ENCODE results near the gene NTNG1.

The NTNG1 gene

DNA sequence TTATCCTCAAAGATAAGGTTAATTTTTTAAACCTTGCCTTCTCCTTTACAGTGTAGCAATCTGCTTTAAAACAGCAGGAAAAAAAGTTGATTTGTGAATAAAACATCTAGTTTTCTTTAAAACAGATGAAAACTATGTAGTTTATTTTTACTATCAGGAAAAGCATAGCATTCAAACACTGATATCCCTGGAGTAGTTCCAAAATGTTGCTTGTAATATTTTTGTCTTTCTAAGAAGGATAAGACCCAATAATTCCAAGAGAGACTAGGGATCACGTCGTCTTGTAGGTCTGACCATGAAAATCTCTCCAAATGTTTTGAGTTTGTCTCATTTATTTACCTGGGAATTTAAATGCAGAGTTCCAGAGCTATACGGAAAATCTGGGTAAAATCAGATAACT lies 204.0 kb downstream of the NTNG1 start:
- DNase-seq: no peak

DNA sequence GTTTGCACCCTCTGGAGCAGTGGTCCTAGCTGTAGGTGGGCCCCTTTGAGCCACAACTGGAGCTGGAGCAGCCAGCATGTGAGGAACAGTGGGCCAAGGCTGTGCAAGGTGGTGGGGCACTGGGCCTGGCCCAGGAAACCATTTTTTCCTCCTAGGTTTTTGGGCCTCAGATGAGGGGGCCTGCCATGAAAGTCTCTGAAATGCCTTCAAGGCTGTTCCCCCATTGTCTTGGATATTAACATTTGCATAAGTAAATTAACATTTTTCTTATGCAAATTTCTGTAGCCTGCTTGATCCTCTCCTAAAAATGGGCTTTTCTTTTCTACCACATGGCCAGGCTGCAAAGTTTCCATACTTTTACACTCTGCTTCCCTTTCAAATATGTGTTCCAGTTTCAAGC lies 212.0 kb downstream of the NTNG1 start:
- DNase-seq: no peak

DNA sequence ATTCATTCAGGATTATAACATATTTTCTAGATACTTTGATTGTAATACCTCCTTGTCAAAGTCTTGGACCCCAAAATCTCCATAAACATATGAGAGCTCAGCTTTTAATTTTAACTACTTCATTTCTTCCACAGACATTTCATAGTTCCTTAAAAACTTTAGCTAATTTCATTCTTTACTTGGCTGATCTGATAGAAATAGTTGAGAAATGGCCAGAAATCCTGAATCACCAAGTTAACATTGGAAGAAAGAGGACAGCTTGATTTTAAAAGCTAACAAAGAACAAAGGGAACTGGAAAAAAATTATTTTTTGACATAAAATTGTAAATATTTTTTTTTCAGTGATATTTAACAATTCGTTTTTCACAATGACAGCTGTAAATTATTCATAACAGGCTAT lies 216.5 kb downstream of the NTNG1 start:
- DNase-seq: no peak

DNA sequence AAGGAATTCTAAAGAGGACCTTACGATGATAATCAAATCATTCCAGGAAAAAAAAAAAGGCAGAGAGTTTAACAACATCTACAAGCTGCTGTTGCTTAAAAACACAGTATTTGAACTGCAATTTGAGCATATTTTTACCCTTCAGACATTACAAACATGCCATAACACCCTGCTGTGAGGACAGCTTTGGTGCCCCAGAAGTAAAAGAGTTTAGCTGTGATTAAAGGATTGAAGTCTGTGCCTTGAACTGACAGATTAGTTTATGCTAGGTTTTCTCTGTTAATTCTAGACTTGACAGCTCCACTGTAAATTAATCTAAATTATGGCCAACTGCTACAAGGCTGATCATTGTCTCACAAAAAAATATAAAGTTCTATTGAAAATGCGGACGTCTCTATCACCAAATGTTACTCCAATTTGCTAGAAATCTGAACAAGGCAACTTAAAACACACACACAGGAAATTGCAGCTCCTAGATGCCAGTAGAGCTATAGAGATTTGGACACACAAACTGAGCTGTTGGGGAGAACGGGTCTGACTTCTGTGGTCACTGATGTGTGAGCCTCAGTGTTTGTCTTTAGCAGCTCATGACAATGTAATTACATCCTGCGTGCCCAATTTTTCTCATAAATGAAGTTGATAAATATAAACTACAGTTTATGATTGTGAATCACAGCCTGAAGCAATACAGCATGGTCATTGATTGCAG lies 217.9 kb downstream of the NTNG1 start:
- DNase-seq: no peak

DNA sequence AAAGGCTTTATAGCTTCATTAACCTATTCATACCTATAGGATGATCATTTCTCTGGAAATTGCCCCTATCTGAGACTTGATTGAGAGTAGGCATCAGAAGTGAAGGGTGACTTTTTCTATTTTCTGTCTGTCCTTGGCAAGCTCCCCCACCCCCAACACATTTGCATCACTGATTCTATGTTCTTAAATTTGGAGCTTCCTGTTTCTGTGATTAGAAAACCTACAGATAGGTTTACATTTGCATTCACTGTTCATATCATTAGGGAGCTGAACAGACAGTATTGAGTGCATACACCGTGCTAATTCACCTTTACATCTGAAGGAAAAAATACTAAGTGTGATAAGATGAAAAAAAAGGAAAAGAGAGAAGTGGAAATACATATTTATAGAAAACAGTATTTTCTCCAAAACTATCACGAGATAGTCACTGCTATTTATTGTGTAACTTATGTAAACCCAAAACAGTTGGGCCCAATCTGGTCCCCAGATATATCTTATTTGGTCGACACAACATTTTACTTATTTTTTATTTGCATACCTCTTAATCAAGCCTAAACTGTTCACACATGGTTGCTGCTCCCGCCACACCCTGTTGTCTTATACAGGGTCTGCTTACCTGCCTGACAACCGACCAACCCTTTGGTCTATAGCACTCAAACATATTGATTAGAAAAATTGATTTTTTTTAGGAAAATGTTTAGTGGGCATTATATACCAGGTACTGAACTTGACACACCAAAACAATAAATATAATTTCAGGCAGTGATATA lies 218.8 kb downstream of the NTNG1 start:
- DNase-seq: no peak

DNA sequence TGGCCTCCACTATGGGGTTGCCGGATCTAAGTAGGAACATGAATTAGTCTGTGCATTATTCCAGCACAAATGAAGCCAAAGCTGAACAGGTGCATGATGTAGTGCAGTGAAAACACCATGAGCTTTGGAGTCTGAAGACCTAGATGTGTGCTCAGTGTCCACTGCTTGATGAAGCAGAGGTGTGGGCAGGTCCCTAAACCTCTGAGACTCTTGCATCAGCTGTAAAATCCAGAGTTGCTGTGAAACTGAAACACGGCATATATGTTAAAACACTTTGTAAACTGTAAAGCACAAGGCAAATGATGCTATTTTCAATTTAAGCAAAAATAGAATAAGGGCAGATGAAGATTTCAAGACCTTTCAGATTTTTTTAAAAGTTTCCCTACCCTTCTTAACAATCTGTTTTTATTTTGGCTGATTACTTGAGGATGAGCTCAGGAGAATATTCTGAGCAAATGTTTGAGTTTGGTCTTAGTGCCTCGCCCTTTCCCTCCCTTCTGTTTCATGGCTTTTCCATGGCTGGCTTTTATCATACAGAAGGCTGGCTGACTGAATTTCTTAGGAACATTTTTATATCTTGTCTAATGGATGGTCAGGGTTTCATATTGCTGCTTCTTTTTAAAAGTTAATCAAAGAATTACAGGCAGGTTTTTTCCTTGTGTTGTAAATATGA lies 221.8 kb downstream of the NTNG1 start:
- no peak for DNase-seq

DNA sequence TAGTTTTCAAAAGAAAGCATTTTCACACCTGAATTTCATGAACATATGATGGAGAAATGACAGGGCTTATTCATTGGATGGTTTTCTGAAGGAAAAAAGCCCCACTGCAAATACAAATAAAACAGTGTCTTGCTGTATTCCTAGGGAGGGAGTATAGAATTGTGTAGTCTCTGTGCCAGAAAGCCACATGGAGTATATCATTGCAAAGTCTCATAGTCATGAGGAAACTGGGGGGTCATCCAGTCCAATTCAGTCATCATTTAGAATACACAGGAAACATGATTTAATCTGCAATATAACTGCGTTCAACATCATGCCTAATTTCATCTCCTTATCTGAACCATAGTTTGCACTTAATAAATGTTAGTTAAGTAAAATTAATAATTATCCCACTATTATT lies 222.3 kb downstream of the NTNG1 start:
- DNase-seq: no peak

DNA sequence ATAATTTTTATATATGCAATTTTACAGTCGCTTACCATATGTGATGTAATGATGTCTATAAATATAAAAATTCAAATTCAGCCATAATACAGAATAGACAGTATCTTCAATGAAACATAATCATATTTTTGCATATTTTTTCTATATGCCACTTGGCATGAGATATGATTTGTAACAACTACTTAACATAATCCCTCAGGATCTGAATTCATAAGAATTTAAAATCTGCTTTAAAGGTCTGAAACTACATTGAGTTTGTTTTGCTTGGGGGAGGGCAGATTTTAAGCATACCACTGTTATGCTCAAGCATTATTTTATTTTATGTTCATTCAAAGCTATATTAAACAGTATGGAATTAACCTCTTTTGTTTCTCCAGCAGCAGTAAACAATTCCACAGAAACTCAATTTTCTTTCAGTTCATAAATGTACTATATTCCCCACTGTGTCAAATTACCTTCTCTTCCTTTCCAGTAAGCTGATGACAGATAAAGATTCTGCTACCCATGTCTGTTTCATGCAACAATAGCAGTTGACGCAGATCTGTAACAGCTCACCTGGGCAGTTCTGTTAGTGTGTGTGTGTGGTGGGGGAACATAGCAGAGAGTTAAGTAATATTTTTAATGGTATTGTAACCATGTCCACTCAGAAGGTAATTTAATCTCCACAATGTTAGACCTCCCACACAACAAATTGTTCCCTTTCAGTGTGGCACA lies 224.8 kb downstream of the NTNG1 start:
- no peak for DNase-seq

DNA sequence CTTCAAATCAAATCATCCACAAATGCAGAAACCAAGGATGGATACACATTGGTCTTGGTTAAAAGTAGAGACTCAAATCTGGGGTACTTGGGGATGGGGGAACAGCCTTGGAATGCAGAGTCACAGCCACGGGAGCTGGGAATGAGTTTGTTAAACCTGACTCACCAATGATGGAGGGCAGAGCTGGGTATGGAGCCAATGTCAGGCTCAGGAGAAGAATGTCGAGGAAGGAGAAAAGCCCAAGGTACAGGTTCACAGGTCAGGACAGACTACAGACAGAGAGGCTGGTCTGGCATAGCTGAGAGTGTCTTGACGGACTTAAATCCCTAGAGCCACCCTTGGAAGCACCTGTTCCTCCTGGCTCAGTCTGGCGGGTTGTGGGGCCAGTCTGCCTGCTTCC lies 237.6 kb downstream of the NTNG1 start:
- DNase-seq: no peak

DNA sequence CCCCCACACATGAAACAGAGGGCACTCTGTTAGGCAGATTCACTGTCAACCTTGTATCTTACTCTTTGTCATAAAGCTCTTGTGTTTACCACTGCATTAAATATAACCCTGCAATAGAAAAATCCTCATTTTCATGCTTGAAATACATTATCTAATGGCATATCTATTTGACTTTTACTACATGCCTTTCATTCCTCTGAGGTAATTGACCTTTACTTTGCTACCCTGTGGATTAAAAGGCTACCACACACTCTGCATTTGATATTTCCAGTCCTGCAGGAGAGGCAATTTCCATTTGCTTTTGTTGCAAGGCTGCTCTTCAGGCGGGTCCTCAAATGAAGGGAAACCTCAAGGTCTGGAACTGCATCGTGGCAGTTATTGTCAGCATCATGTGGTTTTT lies 238.0 kb downstream of the NTNG1 start:
- DNase-seq: no peak

DNA sequence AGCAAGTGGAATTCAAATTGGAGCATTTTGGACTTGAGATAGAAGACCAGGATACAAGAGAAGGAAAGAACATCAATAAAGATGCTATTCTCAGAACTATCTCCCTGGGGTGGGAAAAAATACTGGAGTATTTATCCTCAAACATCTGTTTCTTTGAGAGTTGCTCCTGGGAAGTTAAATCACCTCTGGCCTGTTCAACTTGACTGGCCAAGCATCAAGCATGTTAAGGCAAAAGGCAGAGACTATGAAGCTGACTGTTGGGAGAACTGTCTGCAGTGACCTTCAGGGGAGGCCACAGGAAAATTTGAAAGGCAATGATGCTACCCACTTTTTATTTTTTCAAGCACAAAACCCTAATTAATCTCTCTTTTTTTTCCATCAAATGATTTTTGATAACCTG lies 239.0 kb downstream of the NTNG1 start:
- no peak for DNase-seq

DNA sequence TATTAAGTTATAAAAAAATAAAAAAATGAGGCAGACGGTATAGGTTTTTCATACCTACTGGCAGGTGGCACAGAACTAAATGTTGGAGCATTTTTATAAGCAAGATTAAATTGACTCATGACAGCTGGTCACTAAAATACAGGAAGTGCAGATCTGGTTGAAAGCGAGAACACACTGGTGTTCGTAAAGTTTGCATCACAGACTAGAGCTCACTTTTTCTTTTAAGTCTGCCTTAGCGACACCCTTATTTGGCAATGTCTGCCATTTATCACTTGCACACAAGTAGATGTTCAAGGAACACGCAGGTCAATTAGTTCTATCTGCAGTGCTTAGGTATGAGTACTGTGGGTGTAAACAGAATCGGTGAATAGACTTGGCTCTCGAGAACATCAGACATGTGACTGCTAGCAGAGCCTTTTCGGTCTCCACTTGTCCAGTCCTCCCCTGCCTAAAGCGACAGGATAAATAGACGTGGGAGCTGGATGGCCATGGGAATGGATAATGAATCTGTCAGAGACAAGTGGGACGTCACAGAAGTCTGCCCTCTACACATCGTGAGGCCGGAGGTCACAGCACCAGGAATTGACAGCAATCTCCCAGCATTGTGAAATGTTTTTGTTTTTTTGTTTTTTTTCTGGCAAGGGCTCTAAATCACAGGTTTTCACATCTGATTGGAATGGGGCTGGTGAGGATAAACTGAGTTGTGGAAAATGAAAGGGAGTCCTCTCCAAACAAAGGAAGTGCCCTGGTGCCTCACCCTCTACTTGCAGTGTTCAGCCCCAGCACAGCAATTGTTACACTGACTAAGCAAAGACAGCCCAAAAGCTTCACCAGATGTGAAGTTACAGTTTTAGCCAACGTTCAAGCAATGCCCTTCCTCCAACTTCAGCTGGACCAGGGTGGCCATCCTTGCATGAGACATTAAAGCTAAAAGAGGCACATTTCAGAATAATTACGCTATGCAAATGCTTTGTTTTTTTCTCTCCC lies 248.9 kb downstream of the NTNG1 start:
- no peak for DNase-seq

DNA sequence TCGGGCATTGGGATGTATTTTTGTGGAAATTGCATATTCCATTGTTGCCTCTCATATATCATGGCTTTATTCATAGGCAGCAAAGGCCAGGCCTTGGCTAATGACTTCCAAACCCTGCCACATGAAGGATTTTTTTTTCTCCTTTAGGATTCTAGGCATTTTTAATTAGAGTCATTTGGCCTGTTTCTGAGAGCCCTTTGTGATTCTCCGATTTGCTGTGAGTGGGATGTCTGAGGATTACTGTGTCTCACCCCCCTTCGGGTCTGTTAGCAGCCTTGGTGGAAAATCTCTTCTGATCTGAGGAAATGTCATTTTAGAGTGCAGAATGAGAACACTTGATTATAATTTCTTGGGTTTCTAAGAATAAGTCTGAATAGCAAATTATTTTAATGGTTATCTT lies 253.5 kb downstream of the NTNG1 start:
- no peak for DNase-seq

DNA sequence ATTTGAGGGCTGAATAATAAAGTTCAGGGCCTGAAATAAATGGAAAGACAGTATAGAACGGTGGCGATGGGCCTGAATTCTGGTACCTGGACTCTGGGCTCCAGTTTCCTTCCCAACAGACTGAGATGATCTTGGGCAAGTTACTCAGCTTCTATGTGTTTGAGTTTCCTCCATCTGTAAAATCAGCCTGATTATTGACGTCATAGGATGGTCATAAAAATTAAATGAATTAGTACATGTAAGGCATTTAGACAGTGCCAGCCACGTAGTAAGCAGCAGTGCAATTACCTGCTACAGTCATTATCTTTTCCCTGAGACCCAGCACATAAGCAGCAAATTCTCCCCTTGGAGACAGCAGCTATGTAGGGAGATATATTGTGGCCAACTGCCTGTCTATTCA lies 260.9 kb downstream of the NTNG1 start:
- DNase-seq: no peak

DNA sequence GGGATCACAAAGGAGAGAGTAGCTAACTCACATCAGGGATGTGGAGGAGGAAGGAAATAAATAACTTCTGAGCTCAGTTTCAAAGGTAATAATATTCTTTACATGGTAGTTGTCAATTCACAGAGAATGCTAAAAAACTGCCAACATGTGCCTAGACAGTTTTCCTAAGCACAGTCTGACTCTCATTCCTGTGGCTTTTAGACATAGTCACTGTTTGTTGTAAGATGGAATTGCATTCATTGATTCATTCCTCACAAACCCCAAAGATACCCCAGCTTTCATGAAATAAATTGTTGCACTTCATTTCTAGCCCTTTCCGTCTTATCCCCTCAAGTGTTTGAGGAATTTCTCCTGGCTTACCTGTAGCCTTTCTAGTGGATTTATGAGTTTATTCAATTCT lies 263.9 kb downstream of the NTNG1 start:
- DNase-seq: no peak

DNA sequence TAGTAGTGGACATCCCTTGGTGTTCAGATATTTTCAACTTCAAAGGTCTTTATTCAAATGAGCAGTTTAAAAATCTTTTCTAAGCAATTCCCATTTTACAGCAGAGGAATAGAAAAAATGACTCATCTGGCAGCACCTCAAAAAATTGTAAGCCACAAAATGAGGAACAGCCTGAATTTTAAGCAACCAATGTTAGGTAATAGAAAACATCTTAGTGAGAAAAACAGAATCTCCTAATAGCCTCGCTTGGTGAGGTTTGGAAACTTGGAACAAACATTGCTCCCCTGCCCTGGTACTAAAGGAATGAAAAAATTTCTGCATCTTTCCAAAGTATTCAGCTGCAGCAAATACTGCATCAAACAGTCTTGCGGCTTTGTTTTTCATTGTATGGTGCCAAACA lies 264.4 kb downstream of the NTNG1 start:
- DNase-seq: no peak

DNA sequence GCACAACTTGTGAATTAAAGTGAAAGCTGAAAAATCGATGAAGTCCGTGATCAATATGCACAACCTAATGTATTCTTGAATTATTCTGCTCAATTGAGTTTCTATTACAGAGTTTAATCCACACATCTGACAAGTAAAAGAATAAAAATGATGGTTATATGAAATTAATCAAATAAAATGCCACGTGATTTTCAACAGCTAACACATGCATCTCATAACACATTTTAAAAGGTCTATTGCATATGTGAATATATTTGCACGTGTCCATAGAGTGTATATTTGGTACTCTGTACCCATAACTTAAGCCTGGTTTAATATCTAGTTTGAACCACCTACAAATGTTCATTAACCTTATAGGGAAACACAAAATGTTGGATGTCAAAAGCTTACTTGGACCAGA lies 266.2 kb downstream of the NTNG1 start:
- no peak for DNase-seq

DNA sequence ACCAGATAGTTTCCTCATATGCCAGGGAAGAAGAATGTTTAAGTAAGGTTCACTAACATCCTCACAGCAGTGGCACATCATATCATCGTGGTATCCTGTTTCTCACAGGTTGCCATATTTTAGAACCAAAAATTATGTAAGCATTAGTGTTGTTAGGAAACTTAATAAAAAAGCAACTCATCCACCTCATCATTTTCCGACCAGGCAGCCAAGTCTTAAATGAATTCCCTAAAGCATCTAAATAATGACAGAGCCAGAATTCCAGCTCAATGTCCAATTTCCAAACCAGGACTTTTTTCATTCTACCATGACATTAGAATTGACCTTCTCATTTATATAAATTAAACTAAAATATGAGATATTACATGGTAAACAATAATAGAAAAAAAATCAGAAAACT lies 272.7 kb downstream of the NTNG1 start:
- no peak for DNase-seq

DNA sequence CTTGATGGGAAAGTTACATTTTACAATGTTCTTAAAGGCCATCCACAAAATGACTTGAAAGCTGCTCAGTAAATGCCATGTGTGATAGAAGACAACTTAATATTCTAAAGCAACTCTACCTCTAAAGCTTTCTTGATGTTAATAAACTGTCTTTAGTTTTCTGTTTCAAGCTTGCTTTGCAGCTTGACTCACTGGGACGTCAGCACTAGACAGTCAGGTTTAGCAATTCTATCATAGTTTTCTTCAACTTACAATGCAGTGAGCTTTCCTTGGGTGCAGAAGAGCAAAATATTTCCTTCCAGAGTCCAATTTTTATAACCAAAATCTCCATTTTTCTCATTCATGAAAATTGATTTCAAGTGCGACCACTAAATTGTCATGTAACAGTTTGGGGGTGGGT lies 273.1 kb downstream of the NTNG1 start:
- DNase-seq: no peak

DNA sequence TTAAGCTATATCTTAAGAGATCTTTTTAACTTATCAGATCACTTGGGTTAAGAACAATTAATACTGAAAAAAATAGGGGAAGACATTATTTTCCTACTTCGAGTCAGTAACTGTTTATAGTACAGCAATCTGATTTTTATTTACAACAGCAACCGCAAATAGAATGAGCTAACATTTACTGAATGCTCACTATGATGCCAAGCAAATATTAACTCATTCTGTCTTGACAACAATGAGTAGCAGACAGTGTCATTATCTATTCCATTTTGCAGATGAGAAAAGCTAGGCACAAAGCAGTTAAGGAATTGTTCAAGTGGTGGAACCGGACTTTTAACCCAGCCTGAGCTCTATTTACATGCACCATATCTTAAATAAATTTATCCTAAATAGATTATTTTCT lies 273.7 kb downstream of the NTNG1 start:
- no peak for DNase-seq

DNA sequence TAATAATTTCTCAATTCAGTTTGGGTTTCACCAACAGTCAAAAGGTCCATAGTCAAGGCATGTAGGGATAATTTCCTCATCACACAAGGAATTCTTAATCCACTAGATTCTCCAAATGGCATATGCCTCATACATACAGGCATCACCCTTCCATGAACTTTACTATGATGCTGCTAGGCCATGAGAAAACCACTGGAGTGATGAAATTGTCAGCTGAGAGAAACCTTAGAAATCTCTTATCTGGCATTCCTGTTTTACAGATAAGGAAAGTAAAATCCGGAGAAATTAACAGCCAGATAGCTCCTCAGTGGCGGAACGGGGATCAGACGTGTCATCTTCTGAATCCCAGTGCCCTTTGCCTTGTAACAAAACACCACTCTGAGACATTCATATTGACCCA lies 274.4 kb downstream of the NTNG1 start:
- no peak for DNase-seq

DNA sequence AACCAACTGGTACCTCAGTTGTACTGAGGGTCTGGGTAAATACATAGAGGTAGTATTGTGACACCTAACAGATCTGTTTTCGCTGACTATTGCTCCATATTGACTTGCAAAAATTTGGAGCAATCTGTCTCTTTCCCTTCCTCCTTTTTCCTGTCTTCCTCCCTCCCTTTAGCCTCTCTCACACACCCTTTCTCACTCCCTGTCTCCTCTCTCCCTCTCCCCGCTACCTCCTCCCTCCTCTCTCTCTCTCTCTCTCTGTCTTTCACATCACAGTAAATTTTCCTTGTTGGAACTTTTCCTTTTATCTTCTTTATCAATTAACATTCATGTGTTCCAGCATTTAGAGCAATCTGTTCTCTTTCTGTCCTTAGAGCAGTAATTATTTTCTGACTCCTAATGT lies 278.2 kb downstream of the NTNG1 start:
- DNase-seq: no peak
